ENCODE results near the gene MPPE1.
"Not testable (repeated sequence)": the region's sequence is repeated elsewhere in the genome, so short reads cannot be mapped to it uniquely, and the experiment has no call there.

The MPPE1 gene

GRCh38 chr18:11857177-11857887 is 50.8 kb downstream of the MPPE1 start:
- H3K4me3 ChIP-seq (ENCODE audit: low read length in 2 of 2), result peak overlapping the region in 1 of 2 donors; percentile 55
- H2BK120ac ChIP-seq (ENCODE audit: low read depth, low read length), result no peak overlapping the region
- no peak overlapping the region for H2BK15ac ChIP-seq (ENCODE audit: low read length)
- no peak overlapping the region for H2BK12ac ChIP-seq (ENCODE audit: low read length)
- H4K8ac ChIP-seq (ENCODE audit: low read depth, low read length), result no peak overlapping the region
- H3K4ac ChIP-seq (ENCODE audit: low read length), result no peak overlapping the region
- H3K9ac ChIP-seq (ENCODE audit: low read depth, low read length, poor library complexity), result peak overlapping the region; percentile 13
- no peak overlapping the region for H3K4me2 ChIP-seq (ENCODE audit: insufficient read depth, low read length, poor library complexity, severe bottlenecking)
- peaks cover 7 to 9% of the 10 kb centered on the region in 2 donors for H3K4me1 ChIP-seq (ENCODE audit: control insufficient read depth in 2 of 2, insufficient read depth in 1 of 2, low read depth in 1 of 2, low read length in 2 of 2)
- H3K27ac ChIP-seq (replicated peaks; ENCODE audit: low read length), result peak overlapping the region; percentile 42
- H2AK5ac ChIP-seq (ENCODE audit: low read depth, low read length), result no peak overlapping the region
- H3K36me3 ChIP-seq (replicated peaks in 1 of 2; ENCODE audit: control insufficient read depth in 2 of 2, insufficient read depth in 2 of 2, low read length in 2 of 2), result peaks cover 0 to 13% of the 10 kb centered on the region in 2 donors
- no peaks in the 10 kb centered on the region for H3K79me1 ChIP-seq (ENCODE audit: low read depth, low read length)
- H4K91ac ChIP-seq (ENCODE audit: low read depth, low read length, poor library complexity), result no peak overlapping the region
- no peak overlapping the region for H3K23ac ChIP-seq (ENCODE audit: low read depth, low read length, poor library complexity)
- WGBS, 2 donors (ENCODE audit: extremely low coverage in 2 of 2, insufficient read length in 2 of 2, insufficient replicate concordance in 1 of 2), result no CpG with 5 or more reads among the region's 11 CpGs
- H2BK5ac ChIP-seq (ENCODE audit: low read length), result no peak overlapping the region
- peak; percentile 43 for DNase-seq (ENCODE audit: low spot score)
- peak overlapping the region; percentile 26 for H2AFZ ChIP-seq (ENCODE audit: low read length)
- no peaks in the 10 kb centered on the region for H3K27me3 ChIP-seq (ENCODE audit: control insufficient read depth in 3 of 3, insufficient read depth in 3 of 3, low read depth in 1 of 3, low read length in 3 of 3)
- no peaks in the 10 kb centered on the region for H3K9me3 ChIP-seq (replicated peaks in 1 of 2; ENCODE audit: control insufficient read depth in 2 of 2, insufficient read depth in 1 of 2, low read depth in 1 of 2, low read length in 2 of 2)
- H3K18ac ChIP-seq (ENCODE audit: low read length), result peak overlapping the region; percentile 66
- H3K14ac ChIP-seq (ENCODE audit: low read length), result no peak overlapping the region

- H3K4ac ChIP-seq (ENCODE audit: low read length); H2BK15ac ChIP-seq (ENCODE audit: low read length); H2BK120ac ChIP-seq (ENCODE audit: low read depth, low read length); H2AK5ac ChIP-seq (ENCODE audit: low read depth, low read length); H3K23ac ChIP-seq (ENCODE audit: low read depth, low read length, poor library complexity); H2AFZ ChIP-seq (ENCODE audit: low read length); H2BK12ac ChIP-seq (ENCODE audit: low read length); H3K9me3 ChIP-seq (replicated peaks in 1 of 2; ENCODE audit: control insufficient read depth in 2 of 2, insufficient read depth in 1 of 2, low read depth in 1 of 2, low read length in 2 of 2); H3K9ac ChIP-seq (ENCODE audit: low read depth, low read length, poor library complexity); H2BK5ac ChIP-seq (ENCODE audit: low read length); H3K4me2 ChIP-seq (ENCODE audit: insufficient read depth, low read length, poor library complexity, severe bottlenecking); H4K8ac ChIP-seq (ENCODE audit: low read depth, low read length); H3K79me1 ChIP-seq (ENCODE audit: low read depth, low read length); H4K91ac ChIP-seq (ENCODE audit: low read depth, low read length, poor library complexity); H3K27me3 ChIP-seq (ENCODE audit: control insufficient read depth in 3 of 3, insufficient read depth in 3 of 3, low read depth in 1 of 3, low read length in 3 of 3); H3K14ac ChIP-seq (ENCODE audit: low read length); H3K4me3 ChIP-seq (ENCODE audit: low read length in 2 of 2); H3K27ac ChIP-seq (replicated peaks; ENCODE audit: low read length); DNase-seq (ENCODE audit: low spot score); H3K18ac ChIP-seq (ENCODE audit: low read length): not testable (repeated sequence)
- no CpG with 5 or more reads among the region's 6 CpGs for WGBS, 2 donors (ENCODE audit: extremely low coverage in 2 of 2, insufficient read length in 2 of 2, insufficient replicate concordance in 1 of 2)
- peaks cover 0 to 13% of the 10 kb centered on the region in 2 donors for H3K36me3 ChIP-seq (replicated peaks in 1 of 2; ENCODE audit: control insufficient read depth in 2 of 2, insufficient read depth in 2 of 2, low read length in 2 of 2)
- H3K4me1 ChIP-seq (ENCODE audit: control insufficient read depth in 2 of 2, insufficient read depth in 1 of 2, low read depth in 1 of 2, low read length in 2 of 2), result peaks cover 10 to 20% of the 10 kb centered on the region in 2 donors
Observed at GRCh38 chr18:11854554-11854953, 53.6 kb downstream of the MPPE1 start.

GRCh38 chr18:11851806-11852337 is 56.2 kb downstream of the MPPE1 start:
- Histone ChIP-seq H2BK5ac (ENCODE audit: low read length) (peak overlapping the region; percentile 61), H2BK12ac (ENCODE audit: low read length) (no peak overlapping the region), H3K9me3 (replicated peaks in 1 of 2; ENCODE audit: control insufficient read depth in 2 of 2, insufficient read depth in 1 of 2, low read depth in 1 of 2, low read length in 2 of 2) (no peaks in the 10 kb centered on the region), H2AK5ac (ENCODE audit: low read depth, low read length) (no peak overlapping the region), H3K27ac (replicated peaks; ENCODE audit: low read length) (no peak overlapping the region), H4K8ac (ENCODE audit: low read depth, low read length) (no peak overlapping the region), H3K14ac (ENCODE audit: low read length) (no peak overlapping the region), H4K91ac (ENCODE audit: low read depth, low read length, poor library complexity) (no peak overlapping the region), H3K4ac (ENCODE audit: low read length) (no peak overlapping the region), H3K9ac (ENCODE audit: low read depth, low read length, poor library complexity) (peak overlapping the region; percentile 91), H3K4me2 (ENCODE audit: insufficient read depth, low read length, poor library complexity, severe bottlenecking) (peak overlapping the region; percentile 85), H2BK120ac (ENCODE audit: low read depth, low read length) (no peak overlapping the region), H3K79me1 (ENCODE audit: low read depth, low read length) (peaks cover 7% of the 10 kb centered on the region), H3K23ac (ENCODE audit: low read depth, low read length, poor library complexity) (peak overlapping the region; percentile 92), H2BK15ac (ENCODE audit: low read length) (peak overlapping the region; percentile 70), H2AFZ (ENCODE audit: low read length) (peak overlapping the region; percentile 86), H3K36me3 (replicated peaks in 1 of 2; ENCODE audit: control insufficient read depth in 2 of 2, insufficient read depth in 2 of 2, low read length in 2 of 2) (peaks cover 0 to 13% of the 10 kb centered on the region in 2 donors), H3K4me3 (ENCODE audit: low read length in 2 of 2) (peak overlapping the region; percentile 88 to 96), H3K4me1 (ENCODE audit: control insufficient read depth in 2 of 2, insufficient read depth in 1 of 2, low read depth in 1 of 2, low read length in 2 of 2) (peaks cover 5 to 11% of the 10 kb centered on the region in 2 donors), H3K18ac (ENCODE audit: low read length) (peak overlapping the region; percentile 36), H3K27me3 (ENCODE audit: control insufficient read depth in 3 of 3, insufficient read depth in 3 of 3, low read depth in 1 of 3, low read length in 3 of 3) (no peaks in the 10 kb centered on the region)
- DNase-seq (ENCODE audit: low spot score), result no peak
- WGBS, 2 donors (ENCODE audit: extremely low coverage in 2 of 2, insufficient read length in 2 of 2, insufficient replicate concordance in 1 of 2), result no CpG with 5 or more reads among the region's 23 CpGs

GRCh38 chr18:11851146-11851805 is 56.8 kb downstream of the MPPE1 start, which contains the start of gene CHMP1B:
Gene CHMP1B (plus strand): TSS chr18:11851413. CDS start chr18:11851512, 99 bp downstream.
- H2AK5ac ChIP-seq (ENCODE audit: low read depth, low read length), result no peak within 1 kb of the TSS
- H3K36me3 ChIP-seq (replicated peaks in 1 of 2; ENCODE audit: control insufficient read depth in 2 of 2, insufficient read depth in 2 of 2, low read length in 2 of 2), result peaks cover 0 to 13% of the 10 kb centered on the region in 2 donors
- peaks cover 7% of the 10 kb centered on the region for H3K79me1 ChIP-seq (ENCODE audit: low read depth, low read length)
- no peak within 1 kb of the TSS for H2BK12ac ChIP-seq (ENCODE audit: low read length)
- H2BK120ac ChIP-seq (ENCODE audit: low read depth, low read length), result no peak within 1 kb of the TSS
- H2BK15ac ChIP-seq (ENCODE audit: low read length), result peak within 1 kb of the TSS; percentile 70
- WGBS, 2 donors (ENCODE audit: extremely low coverage in 2 of 2, insufficient read length in 2 of 2, insufficient replicate concordance in 1 of 2), result no CpG with 5 or more reads among the region's 53 CpGs
- peak within 1 kb of the TSS; percentile 91 for H3K9ac ChIP-seq (ENCODE audit: low read depth, low read length, poor library complexity)
- H3K9me3 ChIP-seq (replicated peaks in 1 of 2; ENCODE audit: control insufficient read depth in 2 of 2, insufficient read depth in 1 of 2, low read depth in 1 of 2, low read length in 2 of 2), result no peaks in the 10 kb centered on the region
- H3K4me3 ChIP-seq (ENCODE audit: low read length in 2 of 2), result peak within 1 kb of the TSS; percentile 88 to 96
- no peak within 1 kb of the TSS for H3K27ac ChIP-seq (replicated peaks; ENCODE audit: low read length)
- H4K91ac ChIP-seq (ENCODE audit: low read depth, low read length, poor library complexity), result no peak within 1 kb of the TSS
- peaks cover 5 to 11% of the 10 kb centered on the region in 2 donors for H3K4me1 ChIP-seq (ENCODE audit: control insufficient read depth in 2 of 2, insufficient read depth in 1 of 2, low read depth in 1 of 2, low read length in 2 of 2)
- H3K18ac ChIP-seq (ENCODE audit: low read length), result peak within 1 kb of the TSS; percentile 92
- H3K14ac ChIP-seq (ENCODE audit: low read length), result peak within 1 kb of the TSS; percentile 51
- peak; percentile 95 for DNase-seq (ENCODE audit: low spot score)
- H3K4me2 ChIP-seq (ENCODE audit: insufficient read depth, low read length, poor library complexity, severe bottlenecking), result peak within 1 kb of the TSS; percentile 85
- H2AFZ ChIP-seq (ENCODE audit: low read length), result peak within 1 kb of the TSS; percentile 86
- no peak within 1 kb of the TSS for H4K8ac ChIP-seq (ENCODE audit: low read depth, low read length)
- H3K27me3 ChIP-seq (ENCODE audit: control insufficient read depth in 3 of 3, insufficient read depth in 3 of 3, low read depth in 1 of 3, low read length in 3 of 3), result no peaks in the 10 kb centered on the region
- no peak within 1 kb of the TSS for H3K4ac ChIP-seq (ENCODE audit: low read length)
- peak within 1 kb of the TSS; percentile 61 for H2BK5ac ChIP-seq (ENCODE audit: low read length)
- H3K23ac ChIP-seq (ENCODE audit: low read depth, low read length, poor library complexity), result peak within 1 kb of the TSS; percentile 92

Data from neuronal stem cell (in vitro differentiated cells).